ENCODE measurements around the gene PDE4D. TPM values are rescaled to one million over a fixed set of nuclear protein-coding genes. Genes with fewer than 3 reads are reported as not detected.
"Not testable (repeated sequence)": the region's sequence is repeated elsewhere in the genome, so short reads cannot be mapped to it uniquely, and the experiment has no call there.

The PDE4D gene
- total RNA-seq, 1 donor from 2014 or later, result 55.9 TPM

DNA sequence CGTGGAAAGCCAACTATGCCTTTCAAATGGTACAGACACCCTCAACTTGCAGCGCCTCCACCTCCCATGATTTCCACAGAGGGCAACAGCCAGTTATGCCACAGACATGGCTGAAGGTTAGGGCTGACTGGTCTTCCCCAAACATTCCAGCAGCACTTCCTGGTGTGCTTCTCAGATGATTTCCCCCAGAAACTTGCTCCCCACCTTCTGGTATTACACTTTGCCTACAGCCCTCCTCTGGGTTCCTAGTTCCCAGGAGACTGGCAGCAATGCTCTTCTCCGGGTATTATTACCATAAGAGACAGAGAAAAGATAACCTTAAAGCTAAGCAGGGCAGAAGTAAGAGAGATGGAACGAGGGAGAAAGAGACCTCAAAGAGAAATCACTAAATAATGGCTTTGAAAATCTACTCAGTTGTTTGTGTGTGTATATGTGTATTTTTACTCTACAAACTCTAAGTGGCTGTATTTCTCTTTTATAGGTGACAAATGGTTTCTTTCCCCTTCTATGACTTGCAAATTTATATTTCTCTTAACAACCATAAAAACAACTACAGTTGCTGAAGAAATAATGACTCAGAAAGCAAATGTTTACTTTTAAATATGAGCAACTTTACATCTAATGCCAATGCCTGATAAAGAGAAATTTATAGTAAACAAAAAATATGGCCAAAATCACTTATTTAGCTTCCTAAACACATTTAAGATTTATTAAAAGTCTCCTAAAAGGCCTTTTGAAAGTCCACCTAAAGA lies 133.8 kb downstream of the PDE4D start:
- no peak for ATAC-seq
- no peak for DNase-seq (ENCODE audit: low spot score)

DNA sequence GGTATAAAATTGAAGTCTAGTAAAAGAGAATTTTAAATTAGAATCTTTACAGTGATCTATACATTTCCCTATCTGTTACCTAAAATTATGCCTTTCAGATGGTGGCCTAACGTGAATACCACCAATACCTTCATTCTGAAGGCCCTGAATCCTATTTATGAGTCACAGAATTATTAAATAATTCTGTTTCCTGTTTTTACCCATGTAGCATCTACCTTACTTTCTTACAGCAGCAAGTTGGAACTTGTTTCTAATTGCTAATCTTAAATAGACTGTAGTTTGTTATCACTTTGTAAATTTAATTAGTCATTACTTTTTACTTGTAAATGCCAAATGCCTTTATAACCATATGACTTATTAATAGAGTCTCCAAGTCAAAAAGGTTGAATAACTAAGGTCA lies 135.0 kb downstream of the PDE4D start:
- ATAC-seq (no peak), DNase-seq (ENCODE audit: low spot score) (no peak)
- intact Hi-C loops (cut with DNase I), result no loop called here

More for the DNA sequence above, 133.8 kb downstream of the PDE4D start:
- intact Hi-C loops (cut with DNase I), result no loop called here

DNA sequence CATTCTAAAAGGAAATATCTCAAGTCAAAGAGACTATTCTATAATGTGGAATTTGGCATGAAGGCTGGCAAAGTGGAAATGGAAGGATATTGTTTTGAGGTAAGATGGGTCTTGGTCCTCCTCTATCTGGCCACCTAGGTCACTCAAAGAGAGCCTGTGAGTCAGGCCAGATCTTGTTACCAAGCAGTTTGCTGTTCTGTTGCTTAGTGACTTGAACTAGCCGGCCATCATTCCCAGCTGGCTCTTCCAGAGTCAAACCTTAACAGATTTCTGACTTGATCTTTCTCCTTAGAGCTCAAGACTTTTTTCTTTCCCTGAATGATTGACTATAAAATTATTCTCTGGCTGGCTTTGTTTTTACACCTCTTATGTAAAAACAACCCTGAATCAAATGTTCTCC lies 136.1 kb downstream of the PDE4D start:
- ATAC-seq, result no peak
- no peak for DNase-seq (ENCODE audit: low spot score)
- intact Hi-C loops (cut with DNase I), result no loop called here

DNA sequence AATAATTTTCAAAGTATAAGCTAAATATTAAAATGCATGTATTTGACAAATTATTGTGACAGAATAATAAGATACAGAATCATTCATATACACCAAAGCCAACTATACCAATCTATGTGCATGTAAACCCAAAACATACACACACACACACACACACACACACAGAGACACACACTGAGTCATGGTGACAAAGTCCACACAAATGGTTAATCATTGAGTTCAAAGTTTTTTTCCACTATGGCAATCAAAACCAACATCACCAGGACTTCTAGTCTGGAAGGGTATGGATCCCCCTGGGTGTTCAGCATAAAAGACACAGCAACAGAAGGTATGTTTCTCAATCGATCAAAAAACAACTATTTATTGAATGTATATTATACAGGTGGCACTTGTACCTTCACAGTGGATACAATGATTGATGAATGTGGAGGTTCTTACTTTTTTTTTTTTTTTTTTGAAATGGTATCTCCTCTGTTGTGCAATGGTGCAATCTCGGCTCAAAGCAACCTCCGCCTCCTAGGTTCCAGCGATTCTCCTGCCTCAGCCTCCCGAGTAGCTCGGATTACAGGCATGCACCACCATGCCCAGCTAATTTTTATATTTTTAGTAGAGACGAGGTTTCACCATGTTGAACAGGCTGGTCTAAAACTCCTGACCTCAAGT lies 137.0 kb downstream of the PDE4D start:
- no peak for ATAC-seq
- intact Hi-C loops (cut with DNase I), result no loop called here
- no peak for DNase-seq (ENCODE audit: low spot score)

DNA sequence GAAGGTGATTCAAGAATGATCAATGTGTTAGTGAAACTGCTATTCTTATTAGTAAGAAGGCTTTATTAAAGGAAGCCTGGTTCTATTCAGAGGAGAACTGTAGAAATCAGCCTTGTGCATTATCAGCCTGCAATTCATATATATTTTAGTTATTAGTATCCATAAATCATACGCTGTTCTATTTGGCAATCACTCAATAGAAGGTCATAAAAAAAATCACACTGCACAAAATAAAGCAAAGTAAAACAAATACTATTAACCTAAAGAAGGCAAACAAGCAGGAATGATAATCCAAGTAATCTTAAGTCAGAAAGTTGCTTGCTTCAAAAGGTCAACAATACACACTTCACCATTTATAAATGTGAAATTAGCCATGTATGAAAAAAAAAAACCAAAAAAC lies 138.1 kb downstream of the PDE4D start:
- DNase-seq (ENCODE audit: low spot score) (no peak), ATAC-seq (no peak)
- intact Hi-C loops (cut with DNase I), result no loop called here

DNA sequence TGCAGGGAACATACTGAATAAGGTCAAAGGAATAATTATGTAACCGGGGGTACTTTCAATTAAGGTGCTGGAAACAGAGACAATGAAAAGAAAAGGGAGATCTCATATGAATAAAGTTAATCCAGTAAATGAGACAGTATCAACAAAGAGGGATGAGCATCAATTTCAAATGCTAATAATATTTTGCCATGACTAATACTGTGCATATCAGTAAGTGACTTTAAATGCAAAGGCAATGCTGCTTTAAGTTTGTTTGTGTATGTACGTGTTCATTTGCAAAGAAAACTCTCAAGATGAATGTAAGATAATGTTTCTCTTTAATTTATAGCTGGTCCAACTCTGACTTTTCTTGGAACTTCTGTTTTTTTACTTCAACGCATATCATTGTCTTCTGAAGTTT lies 139.9 kb downstream of the PDE4D start:
- intact Hi-C loops (cut with DNase I), result no loop called here
- no peak for DNase-seq (ENCODE audit: low spot score)
- ATAC-seq, result no peak

DNA sequence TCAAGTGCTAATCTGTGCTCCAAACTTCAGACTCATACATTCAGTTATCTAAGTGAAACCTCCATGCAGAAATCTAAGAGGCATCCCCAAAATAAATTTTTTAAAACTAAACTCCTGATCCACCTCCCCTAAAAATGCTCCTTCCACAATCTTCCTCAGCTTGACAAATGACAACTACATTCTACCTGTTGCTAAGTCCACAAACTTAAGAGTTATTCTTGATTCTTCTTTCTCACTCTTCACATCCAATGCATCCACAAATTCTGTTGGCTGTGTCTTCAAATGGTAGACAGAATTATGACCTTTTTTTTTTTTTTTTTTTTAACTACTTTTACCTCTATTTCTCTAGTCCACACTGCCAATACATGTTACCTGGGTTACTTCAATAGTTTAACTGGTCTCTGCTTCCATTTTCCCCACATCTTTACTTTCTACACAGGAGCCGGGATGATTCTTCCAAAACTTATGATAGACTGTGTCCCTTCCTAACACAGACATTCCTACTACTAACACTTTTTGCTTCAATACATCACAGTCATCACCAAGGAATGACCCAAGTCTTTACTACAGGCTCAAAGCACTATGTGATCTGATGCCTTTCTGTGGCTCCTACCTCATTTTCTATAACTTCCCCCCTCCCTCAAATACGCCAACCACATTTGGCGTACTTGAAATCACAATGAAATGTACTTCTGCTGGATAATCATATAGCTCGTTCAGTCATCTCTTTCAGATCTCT lies 143.6 kb downstream of the PDE4D start:
- ATAC-seq, result no peak
- no peak for DNase-seq (ENCODE audit: low spot score)
- intact Hi-C loops (cut with DNase I), result no loop called here

DNA sequence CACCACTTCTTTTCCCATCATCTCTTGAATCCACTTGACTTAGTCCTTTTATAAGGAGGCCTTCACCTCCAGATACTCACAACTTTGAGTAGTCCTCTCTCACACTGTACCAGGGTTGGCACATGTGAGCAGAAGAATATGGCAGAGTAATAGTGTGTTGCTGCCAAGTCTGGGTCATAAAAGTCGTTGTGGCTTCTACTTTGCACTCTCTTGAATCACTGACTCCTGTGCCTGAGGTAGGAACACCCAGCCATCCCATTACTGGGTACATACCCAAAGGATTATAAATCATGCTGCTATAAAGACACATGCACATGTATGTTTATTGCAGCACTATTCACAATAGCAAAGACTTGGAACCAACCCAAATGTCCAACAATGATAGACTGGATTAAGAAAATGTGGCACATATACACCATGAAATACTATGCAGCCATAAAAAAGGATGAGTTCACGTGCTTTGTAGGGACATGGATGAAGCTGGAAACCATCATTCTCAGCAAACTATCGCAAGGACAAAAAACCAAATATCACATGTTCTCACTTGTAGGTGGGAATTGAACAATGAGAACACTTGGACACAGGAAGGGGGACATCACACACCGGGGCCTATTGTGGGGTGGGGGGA lies 145.4 kb downstream of the PDE4D start:
- DNase-seq (ENCODE audit: low spot score); intact Hi-C loops (cut with DNase I); ATAC-seq: not testable (repeated sequence)

DNA sequence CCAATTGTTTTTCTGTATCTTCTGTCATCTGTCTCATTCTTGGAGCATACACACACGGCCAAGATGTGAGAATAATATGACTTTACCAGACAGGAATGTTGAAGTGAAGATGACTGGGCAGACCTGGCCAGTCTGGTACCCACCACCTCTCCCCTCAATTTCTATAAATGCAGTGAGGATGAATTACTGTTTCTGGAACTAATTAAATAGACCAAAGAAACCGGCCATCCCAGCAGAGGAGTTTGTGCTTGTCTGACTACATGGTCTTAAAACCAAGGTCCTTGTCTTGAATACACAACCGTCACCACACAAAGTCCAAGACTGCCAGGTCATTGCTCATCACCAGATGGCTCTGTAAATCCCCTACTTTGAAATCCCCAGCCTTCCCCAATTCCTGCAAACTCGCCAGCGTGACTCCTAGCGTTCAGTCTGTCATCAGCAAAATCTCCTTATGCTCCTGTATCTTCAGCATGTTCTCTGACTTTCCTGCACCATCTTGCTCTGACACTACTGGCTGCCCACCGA lies 147.2 kb downstream of the PDE4D start:
- intact Hi-C loops (cut with DNase I), result no loop called here
- ATAC-seq, result no peak

DNA sequence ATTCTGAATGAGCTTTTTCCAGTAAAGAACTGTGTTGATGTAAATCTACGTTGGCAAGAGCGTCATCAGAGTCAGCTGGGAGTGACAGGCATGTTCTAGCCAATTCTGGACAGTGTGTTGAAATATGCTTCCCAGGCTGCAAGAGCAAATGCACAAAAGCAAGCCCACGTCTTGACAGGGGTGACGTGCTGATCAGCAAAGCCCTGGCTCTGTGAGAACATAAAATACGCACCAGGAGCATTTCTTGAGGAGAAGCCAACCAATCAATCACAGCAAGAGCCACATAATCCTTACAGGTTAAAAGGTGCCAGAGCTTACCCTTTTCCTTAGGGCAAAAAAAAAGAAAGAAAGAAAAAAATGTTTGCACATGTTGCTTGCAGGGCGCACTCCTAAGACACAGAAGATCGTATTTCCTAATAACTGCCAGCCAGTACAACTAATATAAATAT lies 148.1 kb downstream of the PDE4D start:
- DNase-seq (ENCODE audit: low spot score) (no peak), ATAC-seq (peak; percentile 86)
- intact Hi-C loops (cut with DNase I), result no loop called here

More for the DNA sequence above, 147.2 kb downstream of the PDE4D start:
- no peak for DNase-seq (ENCODE audit: low spot score)

DNA sequence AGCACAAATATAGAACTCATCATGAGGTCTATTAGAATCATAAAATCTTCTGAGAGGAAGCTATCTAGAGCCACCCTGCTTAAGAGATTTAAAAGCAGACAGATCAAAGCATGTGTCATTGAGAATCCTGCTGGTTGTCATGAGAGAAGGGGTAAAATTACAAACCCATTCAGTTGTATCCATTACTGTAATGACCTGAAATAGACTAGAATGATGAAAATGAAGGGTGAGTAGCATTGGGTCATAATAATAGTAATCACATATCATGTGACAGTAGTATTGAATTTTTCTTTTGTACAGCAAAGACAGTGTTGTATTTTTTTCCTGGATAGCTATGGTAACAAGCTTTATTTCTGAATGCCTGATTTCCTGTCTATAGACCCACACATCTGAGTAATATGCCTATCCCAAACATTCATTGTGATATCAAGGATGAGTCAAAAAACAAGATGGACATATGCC lies 149.0 kb downstream of the PDE4D start:
- DNase-seq (ENCODE audit: low spot score), result no peak

DNA sequence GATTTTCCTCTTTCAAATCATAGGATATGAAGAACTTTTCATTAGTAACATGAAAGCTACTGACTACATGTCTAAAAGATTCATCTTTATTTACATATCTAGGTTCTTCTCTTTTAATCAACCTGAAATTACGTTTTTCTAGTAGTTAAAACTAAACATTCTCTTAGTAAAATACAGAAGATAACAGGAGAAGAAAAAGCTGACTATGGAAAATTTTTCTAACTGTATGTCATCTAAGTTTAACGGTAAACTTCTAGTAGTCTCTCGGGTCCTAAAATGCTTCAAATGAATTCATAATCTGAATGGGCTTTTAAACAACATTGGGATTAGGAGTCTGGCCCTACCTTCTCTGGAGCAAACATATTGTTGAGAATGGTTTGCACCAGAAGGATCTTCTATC lies 151.9 kb downstream of the PDE4D start:
- intact Hi-C loops (cut with DNase I), result no loop called here
- DNase-seq (ENCODE audit: low spot score) (no peak), ATAC-seq (no peak)

More for the DNA sequence above, 149.0 kb downstream of the PDE4D start:
- no peak for ATAC-seq
- intact Hi-C loops (cut with DNase I), result no loop called here

DNA sequence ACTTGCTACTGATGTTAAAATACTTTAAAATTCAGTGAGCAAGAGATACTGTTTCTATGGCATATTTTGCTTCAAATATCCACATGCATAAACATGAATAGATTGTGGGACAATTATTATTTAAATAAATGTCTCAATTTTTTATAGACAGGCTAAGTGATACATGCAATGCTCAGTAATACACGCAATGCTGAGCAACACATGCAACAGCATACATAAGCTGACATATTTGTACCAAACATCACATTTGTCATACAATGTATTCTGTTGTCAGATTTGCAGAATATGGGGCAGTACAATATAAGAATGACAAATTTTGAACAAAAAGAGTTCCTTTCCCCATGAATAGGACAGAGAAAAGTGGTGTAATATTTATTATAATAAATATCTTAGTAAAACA lies 155.5 kb downstream of the PDE4D start:
- no peak for ATAC-seq
- intact Hi-C loops (cut with DNase I), result no loop called here
- DNase-seq (ENCODE audit: low spot score), result no peak

DNA sequence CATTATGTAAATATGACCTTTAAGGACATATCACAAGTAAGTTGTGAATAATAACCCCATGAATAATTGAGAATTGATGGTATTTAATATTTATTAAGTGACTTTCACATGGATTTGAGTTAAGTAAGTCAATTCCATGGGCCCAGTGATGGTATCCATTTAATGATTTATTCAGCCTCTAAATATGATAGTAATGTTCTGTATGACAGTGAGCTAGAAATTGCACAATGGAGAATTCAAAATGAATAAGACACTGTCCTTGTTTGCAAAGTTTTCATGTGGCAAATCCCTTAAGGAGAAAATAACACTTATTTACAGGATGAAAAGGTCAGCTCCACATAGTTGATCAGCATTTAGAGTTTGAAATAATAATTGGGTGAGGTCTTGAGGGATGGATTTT lies 160.7 kb downstream of the PDE4D start:
- intact Hi-C loops (cut with DNase I), result no loop called here
- ATAC-seq (no peak), DNase-seq (ENCODE audit: low spot score) (no peak)

DNA sequence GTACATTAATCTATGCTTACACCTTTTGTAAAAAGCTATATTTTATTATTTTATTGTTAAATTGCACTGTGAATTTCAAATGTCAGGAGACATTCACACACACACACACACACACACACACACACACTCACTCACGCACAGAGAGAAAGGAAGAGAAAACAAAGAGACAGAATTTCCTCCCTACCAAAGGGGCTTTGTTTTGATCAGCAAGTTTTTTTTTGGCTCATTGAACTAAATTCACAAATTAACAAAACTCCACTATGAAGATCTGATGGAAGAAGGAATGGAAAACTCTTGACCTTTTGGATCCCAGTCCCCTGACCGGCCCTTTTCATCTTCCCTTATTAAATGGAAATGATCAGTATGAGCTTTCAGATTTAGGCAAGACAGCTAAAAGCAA lies 161.2 kb downstream of the PDE4D start:
- intact Hi-C loops (cut with DNase I), result no loop called here
- DNase-seq (ENCODE audit: low spot score) (no peak), ATAC-seq (no peak)

DNA sequence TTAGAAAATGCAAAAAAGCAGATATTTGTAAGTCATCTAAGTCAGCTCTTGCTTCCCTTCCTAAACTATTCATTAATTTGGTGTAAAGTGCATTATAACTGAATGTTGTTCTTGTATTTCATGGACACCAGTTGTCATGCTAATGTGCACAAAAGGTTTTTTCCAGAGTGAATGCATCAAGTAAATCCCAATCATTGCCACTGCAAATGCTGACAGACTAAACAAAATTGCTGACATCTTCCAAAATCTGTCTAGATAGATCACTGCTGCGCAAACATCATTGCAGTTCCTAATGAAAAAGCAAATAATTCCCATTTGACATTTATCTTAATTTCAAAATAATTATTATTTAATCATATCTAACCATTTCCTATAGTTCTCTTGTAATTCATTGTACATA lies 161.7 kb downstream of the PDE4D start:
- intact Hi-C loops (cut with DNase I), result no loop called here
- no peak for DNase-seq (ENCODE audit: low spot score)
- no peak for ATAC-seq

DNA sequence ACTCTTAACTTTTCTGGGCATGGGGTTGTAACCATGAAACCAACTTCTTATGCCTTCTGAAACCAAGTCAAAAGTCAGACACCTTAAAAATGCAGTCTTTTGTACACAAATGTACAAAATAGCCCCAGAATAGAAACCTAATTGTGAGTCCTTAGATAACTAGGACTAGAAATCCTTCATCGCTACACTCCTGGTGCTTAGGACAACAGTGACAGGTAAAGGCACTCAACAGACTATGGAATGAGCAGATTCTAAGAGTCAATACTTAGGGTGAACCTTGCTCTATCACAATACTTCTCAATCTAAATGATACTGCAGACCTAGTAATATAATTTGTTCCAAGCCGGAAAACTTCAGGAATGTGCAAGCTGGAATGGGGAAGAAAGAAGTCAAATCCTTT lies 163.7 kb downstream of the PDE4D start:
- ATAC-seq (no peak), DNase-seq (ENCODE audit: low spot score) (no peak)
- intact Hi-C loops (cut with DNase I), result no loop called here

DNA sequence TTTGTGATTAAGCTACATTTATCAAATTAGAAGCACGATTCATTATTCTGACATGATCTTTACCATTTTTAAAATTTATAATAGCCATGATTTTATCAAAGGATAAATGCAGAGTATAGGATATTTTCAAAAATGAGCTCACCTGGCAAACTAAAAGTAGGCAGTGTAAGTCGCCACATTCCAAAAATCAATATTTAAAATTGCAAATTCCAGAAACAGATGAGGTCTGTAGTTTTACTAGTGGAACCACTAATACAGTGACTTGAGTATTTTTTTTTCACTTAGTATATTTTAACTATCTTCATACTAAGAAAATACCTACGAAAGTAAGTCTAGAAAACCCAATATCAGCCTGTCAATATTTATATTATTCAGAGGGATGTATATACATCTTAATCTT lies 164.2 kb downstream of the PDE4D start:
- intact Hi-C loops (cut with DNase I), result no loop called here
- ATAC-seq (no peak), DNase-seq (ENCODE audit: low spot score) (no peak)

DNA sequence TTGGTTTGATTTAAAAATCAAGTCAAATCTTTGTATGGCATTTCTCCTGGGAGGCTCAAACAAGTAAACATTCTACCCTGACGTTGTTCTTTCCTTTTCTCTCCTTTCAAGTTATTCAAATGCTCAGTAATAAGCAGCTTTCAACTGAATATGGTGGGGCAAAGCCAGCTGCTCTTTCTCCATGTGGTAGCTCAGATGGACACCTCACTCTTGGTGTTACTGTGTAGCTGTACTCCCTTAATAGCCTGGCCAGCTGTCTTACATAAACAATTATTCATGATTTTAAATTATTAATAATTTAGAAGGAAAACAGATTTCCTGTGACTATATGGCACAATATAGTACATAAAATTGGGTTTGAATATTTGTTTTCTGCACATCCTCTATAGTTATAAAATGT lies 165.2 kb downstream of the PDE4D start:
- DNase-seq (ENCODE audit: low spot score) (no peak), ATAC-seq (no peak)
- intact Hi-C loops (cut with DNase I), result no loop called here

All from sciatic nerve (tissue), 2 donors.